Activated effector memory CD4-positive, alpha-beta T cell treated with anti-CD3 and anti-CD28 coated beads, Interleukin-2, amount 50 U/mL, for 16 hours (primary cell): ENCODE measurements around the gene PTK7.

Source experiments
- DNase-seq: peaks from one replicate; pipeline ENCODE4 v3.0.0-alpha.2; 2020

Gene PTK7

GRCh38 chr6:43181942-43182860, 106.1 kb downstream of the PTK7 start, which contains the start of gene CUL9:
TSS of gene CUL9 (plus strand) at chr6:43182196. CDS start at chr6:43184311, 2,115 bp downstream.
- peak; percentile 93 for DNase-seq

GRCh38 chr6:43183441-43183840, 107.3 kb downstream of the PTK7 start:
- DNase-seq, result no peak

DNA sequence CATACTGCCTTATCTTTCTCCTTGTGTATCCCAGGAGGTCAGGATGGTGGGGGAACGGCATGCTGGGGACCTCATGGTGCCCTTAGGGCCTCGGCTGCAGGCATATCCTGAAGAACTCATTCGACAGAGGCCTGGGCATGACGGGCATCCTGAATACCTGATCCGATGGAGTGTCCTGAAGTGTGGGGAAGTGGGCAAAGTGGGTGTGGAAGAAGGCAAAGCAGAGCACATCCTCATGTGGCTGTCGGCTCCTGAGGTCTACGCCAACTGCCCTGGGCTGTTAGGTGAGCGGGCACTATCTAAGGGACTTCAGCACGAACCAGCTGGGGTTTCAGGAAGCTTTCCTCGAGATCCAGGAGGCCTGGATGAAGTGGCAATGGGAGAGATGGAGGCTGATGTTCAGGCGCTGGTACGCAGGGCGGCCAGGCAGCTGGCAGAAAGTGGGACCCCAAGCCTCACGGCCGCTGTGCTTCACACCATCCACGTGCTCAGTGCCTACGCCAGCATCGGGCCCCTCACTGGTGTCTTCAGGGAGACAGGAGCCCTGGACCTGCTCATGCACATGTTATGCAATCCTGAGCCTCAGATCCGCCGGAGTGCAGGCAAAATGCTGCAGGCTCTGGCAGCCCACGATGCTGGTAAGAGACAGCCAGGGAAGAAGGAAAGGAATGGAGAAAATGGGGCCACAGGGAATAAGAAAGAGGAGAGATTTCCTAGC, 108.3 kb downstream of the PTK7 start:
- DNase-seq, result no peak

- DNase-seq, result no peak
These were observed 109.4 kb downstream of the PTK7 start for GRCh38 chr6:43185391-43185985.

DNA sequence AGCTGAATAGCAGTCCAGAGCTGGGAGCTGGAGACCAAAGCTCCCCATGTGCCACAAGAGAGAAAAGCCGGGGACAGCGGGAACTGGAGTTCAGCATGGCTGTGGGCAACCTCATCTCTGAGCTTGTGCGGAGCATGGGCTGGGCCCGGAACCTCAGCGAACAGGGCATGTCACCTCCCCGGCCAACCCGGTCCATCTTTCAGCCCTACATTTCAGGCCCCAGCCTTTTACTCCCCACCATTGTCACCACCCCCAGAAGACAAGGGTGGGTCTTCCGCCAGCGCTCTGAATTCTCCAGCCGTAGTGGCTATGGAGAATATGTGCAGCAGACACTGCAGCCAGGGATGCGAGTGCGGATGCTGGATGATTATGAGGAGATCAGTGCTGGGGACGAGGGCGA, 109.9 kb downstream of the PTK7 start:
- DNase-seq, result no peak

DNA sequence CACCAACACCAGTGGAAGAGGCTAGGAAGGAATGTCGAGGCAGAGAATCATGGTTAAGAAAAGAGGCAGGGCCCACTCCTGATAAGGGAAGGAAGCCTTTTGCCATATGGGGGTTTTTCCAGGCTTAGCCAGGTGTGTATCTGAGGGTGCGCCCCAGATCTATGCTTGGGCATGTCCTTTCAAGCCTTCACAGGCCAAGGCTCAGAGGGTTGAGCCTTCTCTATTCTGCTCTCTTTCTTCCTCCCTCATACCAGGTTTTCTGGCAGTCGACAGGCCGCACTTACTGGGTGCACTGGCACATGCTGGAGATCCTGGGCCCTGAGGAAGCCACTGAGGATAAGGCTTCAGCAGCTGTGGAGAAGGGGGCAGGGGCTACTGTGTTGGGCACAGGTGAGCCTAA, 110.6 kb downstream of the PTK7 start:
- no peak for DNase-seq

DNA sequence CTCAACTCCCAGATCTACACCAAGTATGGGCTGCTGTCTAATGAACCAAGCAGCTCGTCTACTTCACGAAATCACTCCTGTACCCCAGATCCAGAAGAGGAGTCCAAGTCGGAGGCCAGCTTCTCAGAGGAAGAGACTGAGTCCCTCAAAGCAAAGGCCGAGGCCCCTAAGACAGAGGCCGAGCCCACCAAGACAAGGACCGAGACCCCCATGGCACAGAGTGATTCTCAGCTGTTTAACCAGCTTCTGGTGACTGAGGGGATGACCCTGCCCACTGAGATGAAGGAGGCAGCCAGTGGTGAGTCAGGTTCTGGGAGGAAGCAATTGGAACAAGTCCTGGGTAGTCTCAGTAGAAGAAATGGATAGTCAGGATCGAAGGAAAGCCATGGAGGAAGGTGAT, 111.7 kb downstream of the PTK7 start:
- DNase-seq, result no peak

GRCh38 chr6:43188426-43188825, 112.3 kb downstream of the PTK7 start:
- no peak for DNase-seq

GRCh38 chr6:43189776-43190304, 113.7 kb downstream of the PTK7 start:
- no peak for DNase-seq

GRCh38 chr6:43192911-43193310, 116.8 kb downstream of the PTK7 start:
- peak; percentile 42 for DNase-seq

DNA sequence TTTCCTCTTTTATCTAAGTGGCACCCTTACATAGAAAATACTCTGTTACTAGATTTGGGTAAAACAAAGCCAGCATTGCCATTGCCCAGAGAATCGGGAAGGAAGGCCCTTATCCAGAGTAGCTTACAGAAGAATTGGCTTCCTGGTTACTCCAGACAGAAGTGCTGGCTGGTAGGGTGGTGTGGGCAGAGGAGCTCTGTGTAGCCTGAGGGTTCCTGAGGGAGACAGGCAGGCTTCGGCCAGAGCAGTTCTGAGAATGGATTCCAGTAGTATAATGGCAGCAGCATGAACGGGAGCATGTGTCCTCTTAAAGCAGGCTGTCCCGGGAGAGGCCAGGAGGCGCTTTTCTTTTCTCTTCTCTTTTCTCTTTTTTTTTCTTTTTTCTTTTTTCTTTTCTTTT, 117.8 kb downstream of the PTK7 start:
- peak; percentile 50 for DNase-seq

DNA sequence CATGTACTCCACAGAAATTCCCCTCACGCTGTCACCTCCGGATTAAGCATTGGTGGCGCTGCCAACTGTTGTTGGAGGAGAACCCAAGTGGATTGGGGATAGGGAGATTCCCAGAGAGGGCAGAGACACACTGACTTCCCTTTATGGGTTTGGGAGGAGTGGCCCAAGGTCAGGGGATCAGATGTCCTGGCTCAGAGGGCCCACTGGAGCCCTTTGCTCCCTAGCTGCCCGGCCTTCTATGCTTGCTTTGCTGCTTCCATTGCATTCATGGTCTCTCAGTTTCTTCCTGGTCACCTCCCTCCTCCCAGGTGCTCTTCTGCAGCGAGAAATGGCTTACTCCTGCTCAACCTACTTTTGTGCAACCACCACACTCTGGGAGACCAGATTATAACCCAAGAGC, 120.2 kb downstream of the PTK7 start:
- DNase-seq, result peak; percentile 14

DNA sequence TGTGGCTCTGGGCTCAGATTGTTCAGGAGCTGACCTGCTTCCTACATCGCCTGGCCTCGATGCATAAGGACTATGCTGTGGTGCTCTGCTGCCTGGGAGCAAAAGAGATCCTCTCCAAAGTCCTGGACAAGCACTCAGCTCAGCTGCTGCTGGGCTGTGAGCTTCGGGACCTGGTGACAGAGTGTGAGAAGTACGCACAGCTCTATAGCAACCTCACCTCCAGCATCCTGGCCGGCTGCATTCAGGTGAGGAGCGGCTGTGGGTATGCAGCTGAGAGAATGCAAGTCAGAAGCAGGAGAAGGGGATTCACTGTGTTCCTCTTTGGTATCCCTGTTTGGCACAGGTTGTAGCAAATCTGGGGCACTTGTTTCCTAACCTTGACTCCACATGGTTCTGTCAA, 123.8 kb downstream of the PTK7 start:
- peak; percentile 41 for DNase-seq

DNA sequence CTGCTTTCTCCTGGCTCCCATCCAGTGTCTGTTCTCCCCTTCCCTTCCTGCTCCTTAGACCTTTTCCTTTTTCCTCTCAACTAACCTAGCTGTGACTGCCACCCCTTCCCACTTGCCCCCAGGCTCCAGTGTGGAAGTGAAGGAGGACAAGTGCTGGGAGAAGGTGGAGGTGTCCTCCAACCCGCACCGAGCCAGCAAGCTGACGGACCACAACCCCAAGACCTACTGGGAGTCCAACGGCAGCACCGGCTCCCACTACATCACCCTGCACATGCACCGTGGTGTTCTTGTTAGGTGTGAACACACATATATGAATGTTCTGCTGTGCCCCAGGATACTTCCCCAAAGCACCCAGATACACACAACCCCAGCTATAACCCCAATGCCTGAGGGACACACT, 124.4 kb downstream of the PTK7 start:
- peak; percentile 46 for DNase-seq

DNA sequence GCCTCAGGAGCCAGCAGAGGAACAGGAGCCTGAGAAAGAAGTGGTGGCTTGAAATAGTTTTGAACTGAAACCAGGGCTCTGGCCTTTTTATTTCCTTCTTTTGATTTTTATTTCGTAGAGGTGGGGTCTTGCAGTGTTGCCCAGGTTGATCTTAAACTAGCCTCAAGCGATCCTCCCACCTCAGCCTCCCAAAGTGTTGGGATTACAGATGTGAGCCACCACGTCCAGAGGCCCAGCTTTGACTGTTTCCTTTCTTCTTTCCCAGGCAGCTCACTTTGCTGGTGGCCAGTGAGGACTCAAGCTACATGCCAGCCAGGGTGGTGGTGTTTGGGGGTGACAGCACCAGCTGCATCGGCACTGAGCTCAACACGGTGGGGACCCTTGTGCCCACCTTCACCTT, 126.3 kb downstream of the PTK7 start:
- peak; percentile 22 for DNase-seq

DNA sequence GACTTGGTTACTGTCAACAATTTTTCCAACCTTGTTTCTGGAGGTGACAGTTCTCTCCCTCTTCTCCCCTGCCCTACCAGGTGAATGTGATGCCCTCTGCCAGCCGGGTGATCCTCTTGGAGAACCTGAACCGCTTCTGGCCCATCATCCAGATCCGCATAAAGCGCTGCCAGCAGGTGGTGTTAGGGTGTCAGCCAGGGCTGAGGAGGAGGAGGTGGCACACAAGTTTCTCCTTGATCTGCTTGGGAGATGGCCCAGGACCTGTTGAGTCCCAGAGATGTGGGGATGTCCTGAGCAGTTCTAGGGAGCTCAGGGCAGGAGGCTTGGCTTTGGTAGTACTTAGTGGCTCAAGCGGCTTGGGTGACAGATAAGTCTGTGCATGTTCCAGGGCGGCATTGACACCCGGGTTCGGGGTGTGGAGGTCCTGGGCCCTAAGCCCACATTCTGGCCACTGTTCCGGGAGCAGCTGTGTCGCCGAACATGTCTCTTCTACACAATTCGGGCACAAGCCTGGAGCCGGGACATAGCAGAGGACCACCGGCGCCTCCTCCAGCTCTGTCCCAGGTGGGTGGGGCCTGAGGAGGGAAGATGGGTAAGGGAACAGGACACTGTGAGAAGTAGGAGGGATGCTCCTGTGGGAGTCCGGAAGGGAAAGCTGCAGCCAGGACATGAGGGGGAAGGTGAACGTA, 127.1 kb downstream of the PTK7 start:
- DNase-seq, result peak; percentile 53

- DNase-seq, result peak; percentile 33
These were observed 127.6 kb downstream of the PTK7 start for GRCh38 chr6:43203718-43204095.

- peak; percentile 54 for DNase-seq
These were observed 128.4 kb downstream of the PTK7 start for GRCh38 chr6:43204271-43205105.

GRCh38 chr6:43205849-43206248, 129.7 kb downstream of the PTK7 start:
- DNase-seq, result peak; percentile 36

GRCh38 chr6:43207286-43207685, 131.2 kb downstream of the PTK7 start:
- DNase-seq, result no peak
